Ishikawa (cell line): ENCODE results near the gene DPH6.

Experiments used
- CEBPB ChIP-seq: IDR thresholded peaks from 2 replicates; pipeline ENCODE4 v1.6.1; 2012
- CREB1 ChIP-seq: IDR thresholded peaks from 2 replicates; pipeline ENCODE4 v1.6.1; 2012; ENCODE audit warnings: low read depth
- EGR1 ChIP-seq: IDR thresholded peaks from 2 replicates; pipeline ENCODE4 v1.6.1; 2012
- EP300 ChIP-seq: IDR thresholded peaks from 2 replicates; pipeline ENCODE4 v1.6.1; 2012; ENCODE audit warnings: borderline replicate concordance
- FOXM1 ChIP-seq: IDR thresholded peaks from 2 replicates; pipeline ENCODE4 v1.6.1; 2012; ENCODE audit warnings: low read depth, borderline replicate concordance
- MAX ChIP-seq: IDR thresholded peaks from 2 replicates; pipeline ENCODE4 v1.6.1; 2012
- NFIC ChIP-seq: IDR thresholded peaks from 2 replicates; pipeline ENCODE4 v1.6.1; 2012
- RAD21 ChIP-seq: IDR thresholded peaks from 2 replicates; pipeline ENCODE4 v1.6.1; 2012; ENCODE audit warnings: low read depth
- REST ChIP-seq: IDR thresholded peaks from 2 replicates; pipeline ENCODE4 v1.6.1; 2012; ENCODE audit warnings: low read depth, mild to moderate bottlenecking
- TAF1 ChIP-seq: IDR thresholded peaks from 2 replicates; pipeline ENCODE4 v1.6.1; 2012; ENCODE audit warnings: low read depth, mild to moderate bottlenecking
- TCF12 ChIP-seq: IDR thresholded peaks from 2 replicates; pipeline ENCODE4 v1.6.1; 2012; ENCODE audit warnings: low read depth
- TEAD4 ChIP-seq: IDR thresholded peaks from 2 replicates; pipeline ENCODE4 v1.6.1; 2012
- USF1 ChIP-seq: IDR thresholded peaks from 2 replicates; pipeline ENCODE4 v1.6.1; 2012
- YY1 ChIP-seq: IDR thresholded peaks from 2 replicates; pipeline ENCODE4 v1.6.1; 2012; ENCODE audit warnings: low read depth
- ZBTB7A ChIP-seq: IDR thresholded peaks from 2 replicates; pipeline ENCODE4 v1.6.1; 2012; ENCODE audit warnings: low read depth

The DPH6 gene

DNA sequence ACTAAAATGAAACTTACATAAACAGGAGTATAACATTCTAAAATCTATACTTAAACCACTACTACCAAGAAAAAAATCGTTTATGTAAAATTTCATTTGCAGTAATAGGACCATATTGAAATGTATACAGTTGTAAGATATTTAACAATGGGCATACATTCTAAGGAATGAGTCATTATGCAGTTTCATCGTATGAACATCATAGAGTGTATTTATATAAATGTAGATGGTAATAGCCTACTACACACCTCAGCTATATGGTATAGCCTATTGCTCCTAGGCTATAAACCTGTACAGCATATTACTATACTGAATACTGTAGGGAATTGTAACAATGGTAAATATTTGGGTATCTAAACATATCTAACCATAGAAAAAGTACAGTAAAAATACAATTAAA lies 79.5 kb downstream of the DPH6 start:
- TF ChIP-seq FOXM1 (no peak), MAX (no peak), EGR1 (no peak), TEAD4 (no peak), USF1 (no peak), TCF12 (no peak), EP300 (no peak), REST (no peak), ZBTB7A (no peak), RAD21 (no peak), NFIC (no peak), YY1 (no peak)

- TF ChIP-seq EGR1 (no peak), REST (no peak), TCF12 (no peak), CEBPB (no peak), TEAD4 (no peak), FOXM1 (no peak), EP300 (no peak), YY1 (no peak), MAX (no peak), NFIC (no peak), TAF1 (no peak)
These were observed 80.2 kb downstream of the DPH6 start for GRCh38 chr15:35465783-35466182.

- no peak for TF ChIP-seq MAX
- TF ChIP-seq TAF1: no peak
- no peak for TF ChIP-seq NFIC
- TF ChIP-seq TCF12: no peak
- no peak for TF ChIP-seq CEBPB
- TF ChIP-seq EGR1: no peak
- no peak for TF ChIP-seq FOXM1
- TF ChIP-seq TEAD4: no peak
- TF ChIP-seq REST: no peak
- TF ChIP-seq EP300: no peak
- no peak for TF ChIP-seq YY1
- no peak for TF ChIP-seq ZBTB7A
- TF ChIP-seq RAD21: no peak
- TF ChIP-seq USF1: no peak
- no peak for TF ChIP-seq CREB1
These were observed 85.3 kb downstream of the DPH6 start for GRCh38 chr15:35460616-35461015.

DNA sequence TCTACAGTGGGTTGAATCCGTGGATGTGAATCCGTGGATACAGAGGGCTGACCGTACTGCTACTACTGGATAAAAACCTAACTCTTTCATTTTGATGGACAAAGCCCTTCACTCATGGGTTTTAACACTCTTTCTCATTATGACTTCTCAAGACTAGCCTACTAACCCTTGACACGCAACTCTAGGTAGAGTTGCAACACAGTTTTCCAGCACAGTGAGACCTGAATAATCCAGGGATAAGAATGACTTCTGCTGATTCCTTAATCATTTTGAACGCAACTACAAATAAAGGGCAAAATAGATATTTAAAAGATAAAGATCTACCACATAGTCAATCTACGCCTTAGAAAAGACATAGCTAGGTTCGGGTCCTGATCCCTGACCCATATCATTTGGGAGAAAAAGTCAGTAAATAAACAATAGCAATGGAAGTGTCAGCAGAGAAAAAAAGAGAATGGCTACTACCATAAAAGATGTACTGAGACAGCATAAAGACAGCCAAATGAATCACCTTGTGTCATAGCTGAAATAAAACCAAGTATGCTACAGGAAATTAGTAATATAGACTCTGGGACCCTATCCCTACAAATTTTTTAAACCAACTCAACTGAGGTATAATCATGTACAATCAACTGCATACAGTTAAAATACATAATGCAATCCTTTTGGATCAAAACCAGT lies 87.6 kb downstream of the DPH6 start:
- TF ChIP-seq REST (no peak), CREB1 (no peak), YY1 (no peak), MAX (no peak), TEAD4 (no peak), USF1 (no peak), EP300 (no peak), NFIC (no peak), TCF12 (no peak), TAF1 (no peak), RAD21 (no peak), ZBTB7A (no peak), FOXM1 (no peak), EGR1 (no peak), CEBPB (no peak)
